Choroid plexus epithelial cell (primary cell): ENCODE measurements around the gene C4orf51.

ENCODE experiments used
- DNase-seq: peaks from one replicate; pipeline ENCODE4 v3.0.0-alpha.2; 2010; ENCODE audit warnings: low read depth
- H3K4me3 ChIP-seq: 2 replicates; pipeline ENCODE4 v1.5.1; 2011; ENCODE audit warnings: low read depth, mild to moderate bottlenecking, control low read depth, low read length, moderate library complexity
- TF ChIP-seq, protein P1 (sequence below): conservative IDR thresholded peaks from 2 replicates; pipeline ENCODE4 v1.5.1; 2011; ENCODE audit warnings: low read depth, mild to moderate bottlenecking, control low read depth, inconsistent platforms, low read length, moderate library complexity

C4orf51 gene

GRCh38 chr4:145720656-145721055 is 40.7 kb downstream of the C4orf51 start:
- TF ChIP-seq, protein P1, sequence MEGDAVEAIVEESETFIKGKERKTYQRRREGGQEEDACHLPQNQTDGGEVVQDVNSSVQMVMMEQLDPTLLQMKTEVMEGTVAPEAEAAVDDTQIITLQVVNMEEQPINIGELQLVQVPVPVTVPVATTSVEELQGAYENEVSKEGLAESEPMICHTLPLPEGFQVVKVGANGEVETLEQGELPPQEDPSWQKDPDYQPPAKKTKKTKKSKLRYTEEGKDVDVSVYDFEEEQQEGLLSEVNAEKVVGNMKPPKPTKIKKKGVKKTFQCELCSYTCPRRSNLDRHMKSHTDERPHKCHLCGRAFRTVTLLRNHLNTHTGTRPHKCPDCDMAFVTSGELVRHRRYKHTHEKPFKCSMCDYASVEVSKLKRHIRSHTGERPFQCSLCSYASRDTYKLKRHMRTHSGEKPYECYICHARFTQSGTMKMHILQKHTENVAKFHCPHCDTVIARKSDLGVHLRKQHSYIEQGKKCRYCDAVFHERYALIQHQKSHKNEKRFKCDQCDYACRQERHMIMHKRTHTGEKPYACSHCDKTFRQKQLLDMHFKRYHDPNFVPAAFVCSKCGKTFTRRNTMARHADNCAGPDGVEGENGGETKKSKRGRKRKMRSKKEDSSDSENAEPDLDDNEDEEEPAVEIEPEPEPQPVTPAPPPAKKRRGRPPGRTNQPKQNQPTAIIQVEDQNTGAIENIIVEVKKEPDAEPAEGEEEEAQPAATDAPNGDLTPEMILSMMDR, result no peak
- no peak overlapping the region for H3K4me3 ChIP-seq
- no peak for DNase-seq

- TF ChIP-seq, protein P1, result no peak
- DNase-seq, result no peak
- H3K4me3 ChIP-seq, result no peak overlapping the region
These were observed 42.6 kb downstream of the C4orf51 start for GRCh38 chr4:145722561-145722960.

- TF ChIP-seq, protein P1, result no peak
- DNase-seq, result no peak
- no peak overlapping the region for H3K4me3 ChIP-seq
These were observed 43.4 kb downstream of the C4orf51 start for GRCh38 chr4:145723336-145723735.

DNA sequence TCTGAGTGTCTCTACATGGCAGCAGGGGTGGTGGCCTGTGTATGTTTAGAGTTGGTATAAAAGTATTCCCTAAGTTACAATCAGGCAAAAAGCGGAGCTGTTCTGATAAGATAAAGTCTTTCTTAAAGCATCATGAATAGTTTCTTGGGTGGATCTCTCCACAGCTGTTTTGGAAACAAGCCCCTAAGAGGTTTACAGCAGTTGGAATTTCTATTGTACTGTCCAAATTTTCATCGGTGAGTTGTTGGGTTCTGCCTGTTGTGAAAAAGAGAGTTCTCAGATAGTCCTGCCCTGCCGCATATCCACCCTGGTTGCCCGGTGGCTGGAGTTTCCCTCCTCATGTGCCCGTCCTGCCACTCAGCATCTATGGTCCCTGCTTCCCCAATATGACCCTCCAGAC is 50.1 kb downstream of the C4orf51 start:
- no peak for DNase-seq
- H3K4me3 ChIP-seq, result no peak overlapping the region
- TF ChIP-seq, protein P1, result no peak

- TF ChIP-seq, protein P1, result no peak
- peak; percentile 45 for DNase-seq
These were observed 51.1 kb downstream of the C4orf51 start for GRCh38 chr4:145731028-145731427.

DNA sequence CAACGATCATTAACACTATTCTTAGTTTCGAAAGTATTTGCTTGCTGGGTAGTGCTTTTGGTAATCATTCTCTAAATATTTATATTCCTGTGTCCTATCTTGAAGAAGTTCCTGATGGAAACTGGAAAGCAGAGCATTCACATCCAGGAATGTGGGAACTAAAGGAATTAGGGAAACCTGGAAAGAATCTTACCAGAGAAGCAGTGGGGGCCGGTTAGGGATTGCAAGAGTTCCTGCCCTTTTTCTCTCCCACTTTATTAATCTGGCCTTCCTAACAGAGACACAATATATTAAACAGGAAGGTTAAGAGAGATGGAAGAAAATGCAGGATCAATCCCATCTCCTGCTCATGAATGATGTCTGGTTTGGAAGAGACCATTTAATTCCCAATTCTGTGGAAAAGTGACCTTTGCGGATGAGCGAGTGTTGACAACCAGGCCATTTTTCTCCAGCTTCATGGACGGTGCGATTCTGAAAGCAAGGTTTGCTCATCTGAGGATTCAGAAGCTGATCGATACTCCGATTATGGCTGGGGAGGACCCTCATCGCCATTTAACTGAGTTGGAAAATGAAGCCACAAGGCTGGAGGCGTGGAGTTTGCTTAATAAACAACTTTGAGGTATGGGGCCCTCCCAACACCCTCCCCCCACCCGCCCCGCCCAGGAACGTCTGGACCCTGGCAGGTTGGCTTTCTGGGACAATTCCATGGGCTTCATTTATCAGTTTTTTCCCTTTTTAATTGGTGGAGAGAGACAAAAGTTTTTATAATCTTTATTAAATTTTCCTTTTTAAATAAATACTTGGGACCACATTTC is 52.3 kb downstream of the C4orf51 start:
- peak overlapping the region; percentile 70 for H3K4me3 ChIP-seq
- TF ChIP-seq, protein P1, result no peak
- DNase-seq, result no peak

More at GRCh38 chr4:145731028-145731427, 51.1 kb downstream of the C4orf51 start:
- no peak overlapping the region for H3K4me3 ChIP-seq
